UCSD-AML1 (cell line): ENCODE measurements around the gene DPYD.

Experiments
- DNase-seq: peaks from one replicate; lab custom pipeline; 2025; ENCODE audit not compliant: unreplicated experiment; lab: John Stamatoyannopoulos, UW

DPYD gene

GRCh38 chr1:97726386-97726785, 194.4 kb downstream of the DPYD start:
- no peak for DNase-seq

DNA sequence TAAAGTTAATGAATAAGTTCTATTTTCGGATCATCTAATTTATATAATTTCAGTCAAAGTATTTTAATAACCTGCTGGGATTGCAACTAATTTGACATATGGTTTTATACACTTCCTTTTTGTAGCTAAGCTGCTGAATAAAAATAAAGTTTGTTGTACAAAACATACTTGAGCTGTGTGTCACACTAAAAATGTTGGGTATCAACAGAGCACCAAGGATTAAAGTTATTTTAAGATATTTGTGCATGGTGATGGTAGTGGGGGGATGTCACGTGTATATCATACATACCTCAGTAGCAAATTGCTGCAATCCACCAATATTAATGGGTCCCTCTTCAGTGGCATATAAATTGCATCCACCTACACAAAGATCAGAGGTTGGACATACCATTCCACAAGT, 199.6 kb downstream of the DPYD start:
- no peak for DNase-seq

GRCh38 chr1:97712980-97713379, 207.9 kb downstream of the DPYD start:
- DNase-seq, result no peak

DNA sequence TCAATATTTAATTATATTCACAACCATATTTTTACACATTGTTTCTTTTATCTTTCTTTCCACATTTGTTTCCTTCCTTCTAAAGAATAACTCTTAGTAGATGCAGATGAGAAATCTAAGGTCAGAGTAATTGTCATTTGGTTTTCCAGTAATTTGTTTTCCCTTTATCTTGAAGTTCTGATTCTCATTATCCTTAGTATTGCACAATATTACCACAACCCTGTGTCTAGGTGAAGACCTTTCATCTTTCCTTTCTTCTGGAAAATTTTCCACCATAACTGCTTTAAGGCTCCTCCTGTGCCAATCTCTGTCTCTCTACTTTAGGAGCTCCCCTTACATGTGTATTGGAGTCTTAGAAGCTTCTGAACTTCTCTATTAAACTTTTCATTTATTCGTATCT, 209.0 kb downstream of the DPYD start:
- DNase-seq, result no peak

DNA sequence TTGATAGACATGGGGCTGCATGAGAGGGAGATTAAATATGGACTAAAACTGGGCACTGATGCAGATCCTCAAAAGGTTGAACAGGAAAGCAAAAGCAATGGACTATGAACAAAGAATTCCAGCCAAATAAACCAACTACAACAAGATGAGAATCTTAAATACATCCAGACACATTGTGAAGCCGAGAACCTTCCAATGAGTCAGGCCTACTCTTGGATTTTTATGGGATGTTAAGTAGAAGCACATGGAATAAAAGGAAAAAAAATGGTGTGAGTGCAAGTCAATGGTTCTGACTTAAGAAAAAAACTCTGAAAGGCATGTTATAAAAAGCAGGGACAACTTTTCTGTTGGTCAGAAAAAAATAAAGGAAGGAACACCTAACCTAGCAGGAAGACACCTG, 227.2 kb downstream of the DPYD start:
- DNase-seq, result no peak

DNA sequence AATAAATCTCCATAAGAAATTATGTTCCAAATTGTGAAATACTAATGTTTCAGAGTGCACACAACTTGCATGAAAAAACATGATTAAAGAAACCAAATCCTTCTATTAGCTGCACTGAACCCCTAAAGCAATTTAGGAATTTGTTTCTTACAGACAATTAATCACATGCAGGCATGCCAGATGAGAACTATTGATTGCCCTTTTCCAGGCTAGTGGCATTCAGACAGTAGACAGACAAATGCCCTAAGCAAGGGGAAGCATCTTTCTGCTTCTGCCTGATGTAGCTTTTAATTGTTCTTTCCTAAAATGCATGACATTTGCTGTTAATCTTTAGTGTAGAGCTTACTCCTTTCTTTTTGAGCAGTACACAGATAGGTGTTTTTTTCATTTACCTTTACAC, 229.5 kb downstream of the DPYD start:
- no peak for DNase-seq

DNA sequence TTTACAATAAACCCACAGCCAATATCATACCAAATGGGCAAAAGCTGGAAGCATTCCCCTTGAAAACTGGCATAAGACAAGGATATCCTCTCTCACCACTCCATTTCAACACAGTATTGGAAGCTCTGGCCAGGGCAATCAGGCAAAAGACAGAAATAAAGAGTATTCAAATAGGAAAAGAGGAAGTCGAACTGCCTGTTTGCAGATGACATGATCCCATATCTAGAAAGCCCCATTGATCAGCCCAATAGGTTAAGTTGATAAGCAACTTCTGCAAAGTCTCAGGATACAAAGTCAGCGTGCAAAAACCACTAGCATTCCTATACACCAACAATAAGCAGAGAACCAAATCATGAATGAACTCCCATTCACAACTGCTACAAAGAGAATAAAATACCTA, 235.5 kb downstream of the DPYD start:
- no peak for DNase-seq

DNA sequence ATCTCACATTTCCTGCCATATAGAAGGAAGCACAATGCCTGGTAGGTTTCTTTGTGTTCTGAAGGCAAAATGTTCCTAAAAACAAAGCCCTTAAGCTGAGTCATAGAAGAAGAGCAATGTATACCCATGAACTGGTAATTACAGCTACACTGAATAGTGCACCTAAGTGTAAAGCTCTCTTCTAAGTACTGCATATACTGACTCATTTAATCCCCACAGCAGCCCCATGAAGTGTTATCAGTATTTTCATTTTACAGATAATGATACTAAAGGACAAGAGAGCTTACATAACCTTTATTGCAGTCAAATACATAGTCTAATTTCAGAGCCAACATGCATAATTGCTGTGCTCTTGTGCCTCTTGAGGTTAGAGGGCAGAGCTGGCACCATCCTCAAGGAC, 239.9 kb downstream of the DPYD start:
- DNase-seq, result no peak

- no peak for DNase-seq
Observed at GRCh38 chr1:97680470-97680869, 240.4 kb downstream of the DPYD start.

DNA sequence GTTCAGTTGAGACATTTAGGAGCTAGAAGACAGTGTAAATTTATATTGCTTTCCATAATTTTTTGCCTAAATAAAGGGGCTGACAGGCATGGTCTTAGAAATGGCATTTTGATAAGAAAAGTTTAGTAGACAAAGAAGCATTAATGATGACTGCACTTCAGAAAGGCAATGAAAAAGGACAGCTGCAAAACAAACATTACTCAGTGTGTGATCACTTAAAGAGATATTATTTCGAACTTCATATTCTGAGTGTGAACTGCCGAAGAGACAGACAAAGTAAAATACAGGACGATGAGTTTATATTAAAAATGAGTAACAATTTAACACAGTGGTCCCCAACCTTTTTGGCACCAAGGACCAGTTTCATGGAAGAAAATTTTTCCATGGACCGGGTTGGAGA, 243.1 kb downstream of the DPYD start:
- no peak for DNase-seq

DNA sequence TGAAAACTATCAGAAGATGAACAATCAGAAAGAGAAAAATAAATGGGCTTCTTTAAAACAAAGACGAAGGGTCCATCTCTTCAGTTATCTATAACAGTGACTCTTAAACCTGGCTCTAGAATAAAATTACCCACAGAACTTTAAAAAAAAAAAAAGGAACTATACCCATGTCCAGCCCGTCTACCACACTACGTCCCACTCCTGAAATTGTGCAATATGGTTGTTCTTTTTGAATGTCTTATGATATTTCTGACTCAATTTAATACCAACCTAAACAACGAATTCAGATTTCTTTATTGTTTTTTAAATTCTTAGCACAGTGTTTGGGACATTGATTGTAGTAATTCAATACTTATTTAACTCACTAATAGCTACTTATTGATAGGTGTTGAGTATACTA, 246.3 kb downstream of the DPYD start:
- DNase-seq, result no peak

DNA sequence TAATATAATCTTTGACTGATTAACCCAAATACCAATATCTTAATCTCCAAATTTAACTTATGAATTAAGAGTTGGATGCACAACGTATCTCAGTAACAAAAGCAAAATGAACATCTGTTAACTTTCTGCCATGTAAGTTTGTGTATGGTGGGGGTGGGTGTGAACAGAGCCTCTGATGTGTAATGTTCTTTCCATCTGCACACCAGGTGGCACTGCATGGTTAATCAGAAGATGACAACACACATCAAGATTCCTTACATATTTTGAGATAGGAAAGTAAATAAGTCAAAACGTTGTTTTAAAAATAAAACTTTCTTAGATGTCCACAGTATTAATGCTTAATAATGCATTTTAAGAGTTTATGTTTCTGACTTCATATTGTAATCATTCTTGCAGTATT, 251.9 kb downstream of the DPYD start:
- DNase-seq, result no peak

DNA sequence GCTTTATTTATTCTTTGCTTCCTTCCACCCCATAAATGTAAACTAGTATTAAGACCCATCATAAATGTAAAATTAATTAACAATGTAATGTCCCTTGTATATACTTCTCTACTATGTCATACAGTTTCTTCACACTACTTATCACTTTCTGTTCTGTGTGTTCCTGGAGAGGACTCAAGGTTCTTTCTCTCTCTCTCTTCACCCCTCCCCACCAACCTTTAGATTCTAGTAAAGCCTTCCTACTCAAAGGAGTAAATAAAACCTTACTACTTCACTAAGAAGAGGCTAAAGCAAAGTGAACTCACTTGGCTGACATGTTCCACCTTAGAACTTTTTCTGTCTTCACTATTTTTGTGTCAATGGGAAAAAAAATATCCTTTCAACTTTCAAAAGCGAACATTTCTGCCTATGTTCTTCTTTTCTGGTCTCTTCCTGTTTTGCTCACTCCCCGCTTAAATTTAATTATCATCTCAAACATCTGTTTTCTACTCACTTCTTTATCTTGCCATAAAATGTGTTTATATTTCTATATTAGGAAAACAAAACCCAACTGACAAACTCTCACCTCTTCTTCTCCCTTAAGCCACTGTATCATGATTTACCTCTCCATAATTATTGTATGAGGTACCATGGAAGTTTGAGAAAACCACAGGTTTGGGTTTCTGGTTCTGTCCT, 260.3 kb downstream of the DPYD start:
- no peak for DNase-seq

DNA sequence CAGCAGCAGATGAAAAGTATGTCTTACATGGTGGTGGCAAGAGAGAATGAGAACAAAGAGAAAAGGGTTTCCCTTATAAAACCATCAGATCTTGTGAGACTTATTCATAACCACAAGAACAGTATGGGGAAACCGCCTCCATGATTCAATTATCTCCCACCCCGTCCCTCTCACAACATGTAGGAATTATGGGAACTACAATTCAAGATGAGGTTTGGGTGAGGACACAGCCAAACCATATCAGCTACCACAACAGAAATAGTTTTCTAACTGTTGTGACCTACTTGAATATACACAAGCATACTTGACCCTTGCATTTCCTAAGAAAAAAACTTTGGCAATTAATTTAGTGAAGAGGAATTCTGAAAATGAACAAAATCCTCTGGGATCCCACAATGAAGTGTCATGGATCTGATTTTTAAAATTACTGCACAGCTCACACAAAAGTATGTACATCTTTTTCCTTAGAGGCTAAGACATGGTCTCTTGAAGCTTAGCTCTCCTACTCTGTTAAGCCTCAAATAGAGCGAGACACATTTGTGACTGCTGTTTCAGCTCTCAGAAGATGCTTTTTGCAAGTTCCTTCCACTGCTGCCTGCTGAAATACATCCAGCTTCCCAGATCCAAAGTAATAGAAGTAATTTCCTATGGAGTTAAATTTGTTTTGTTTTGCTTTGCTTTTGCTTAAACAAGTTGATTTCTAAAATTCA, 265.8 kb downstream of the DPYD start:
- DNase-seq, result no peak

GRCh38 chr1:97651250-97651649, 269.6 kb downstream of the DPYD start:
- no peak for DNase-seq

DNA sequence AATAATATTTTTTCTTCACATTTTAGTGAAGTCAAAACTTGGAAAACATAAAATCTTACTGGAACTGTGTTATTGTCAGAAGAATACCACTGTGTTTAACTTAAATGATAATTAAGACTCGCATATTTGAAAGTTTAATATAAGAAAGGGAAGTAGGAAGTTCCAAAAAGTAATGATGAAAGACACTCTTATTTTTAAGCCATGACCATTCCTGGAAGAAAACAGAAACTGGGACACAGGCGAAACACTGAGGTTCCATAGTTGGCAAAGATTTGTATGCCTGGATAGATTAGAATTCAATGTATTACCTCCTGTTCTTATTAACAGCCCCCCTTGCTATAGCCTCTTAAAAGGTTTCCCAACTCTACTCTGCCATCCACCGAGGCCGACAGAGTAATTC, 271.2 kb downstream of the DPYD start:
- DNase-seq, result no peak

DNA sequence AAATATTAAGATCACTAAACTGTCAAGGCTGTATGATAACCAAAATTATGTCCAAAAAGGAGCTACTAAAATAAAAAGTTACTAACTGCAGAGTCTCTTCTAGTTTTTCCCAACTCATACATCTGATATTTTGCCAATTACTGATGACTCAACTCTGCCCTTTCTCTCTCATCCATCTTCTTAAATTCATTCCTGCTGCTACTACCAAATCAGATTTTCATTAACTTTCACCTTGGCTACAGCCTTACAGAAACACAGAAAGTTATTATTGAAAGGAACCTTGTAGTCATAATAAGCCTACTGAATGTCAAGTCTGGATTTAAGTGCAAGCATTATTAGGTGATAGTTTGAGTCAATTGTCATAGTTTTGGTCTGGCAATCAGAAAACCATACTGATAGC, 273.1 kb downstream of the DPYD start:
- DNase-seq, result no peak

DNA sequence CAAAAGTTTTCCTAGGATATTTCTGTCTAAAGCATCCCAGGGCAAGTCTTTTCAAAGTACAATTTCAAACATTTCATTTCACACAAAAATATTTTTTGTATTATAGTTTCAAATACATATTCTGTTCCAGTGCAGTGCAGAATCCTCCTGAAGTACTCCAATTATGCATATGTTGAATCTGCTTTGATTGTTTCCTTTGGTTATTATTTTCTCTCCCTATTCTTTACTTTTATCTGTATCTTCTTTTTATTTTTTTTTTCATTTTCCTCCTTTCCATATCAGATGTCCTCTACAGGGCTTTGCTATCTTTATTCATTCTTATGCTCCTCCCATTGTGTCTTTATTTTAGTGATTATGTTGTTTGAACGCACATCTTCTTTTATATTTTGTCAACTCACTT, 274.8 kb downstream of the DPYD start:
- DNase-seq, result no peak

DNA sequence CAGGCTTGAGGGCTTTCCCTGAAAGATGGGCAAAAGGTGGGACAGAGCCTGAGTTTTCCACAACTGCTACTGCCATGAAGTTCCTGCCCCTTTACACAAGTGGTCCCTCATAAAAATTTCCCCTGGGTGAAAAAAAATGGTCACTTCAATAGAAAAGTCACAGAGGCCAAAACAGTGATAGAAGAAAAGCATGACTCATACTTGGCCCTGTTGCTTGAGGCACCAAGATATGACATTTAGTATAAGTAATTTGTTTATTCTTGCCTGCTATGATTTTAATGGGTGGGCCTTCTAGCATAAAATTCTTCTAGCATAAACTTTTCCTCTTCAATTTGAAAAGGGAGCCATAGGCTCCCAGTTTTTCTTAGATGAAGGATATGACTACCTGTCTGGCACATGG, 280.2 kb downstream of the DPYD start:
- DNase-seq, result no peak

DNA sequence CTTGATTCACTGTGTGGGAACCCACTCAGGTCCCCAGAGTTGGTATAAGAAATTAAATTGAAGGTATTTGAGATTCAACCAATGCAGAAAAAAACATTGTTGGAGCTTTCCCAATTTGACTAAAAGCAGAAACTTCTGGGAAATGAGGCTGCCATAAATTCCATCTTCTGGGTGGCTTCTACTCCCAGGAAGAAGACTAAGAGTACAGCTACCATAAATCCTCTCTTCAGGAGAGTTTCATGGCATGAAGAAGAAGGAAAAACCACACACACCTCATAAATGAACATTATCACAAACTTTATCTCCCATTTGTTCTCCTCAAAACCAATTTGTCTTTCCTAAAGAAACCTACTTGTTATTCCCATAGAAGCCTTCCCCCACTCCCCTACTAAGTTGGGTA, 283.9 kb downstream of the DPYD start:
- DNase-seq, result no peak

- DNase-seq, result no peak
Observed at GRCh38 chr1:97634758-97635157, 286.1 kb downstream of the DPYD start.

DNA sequence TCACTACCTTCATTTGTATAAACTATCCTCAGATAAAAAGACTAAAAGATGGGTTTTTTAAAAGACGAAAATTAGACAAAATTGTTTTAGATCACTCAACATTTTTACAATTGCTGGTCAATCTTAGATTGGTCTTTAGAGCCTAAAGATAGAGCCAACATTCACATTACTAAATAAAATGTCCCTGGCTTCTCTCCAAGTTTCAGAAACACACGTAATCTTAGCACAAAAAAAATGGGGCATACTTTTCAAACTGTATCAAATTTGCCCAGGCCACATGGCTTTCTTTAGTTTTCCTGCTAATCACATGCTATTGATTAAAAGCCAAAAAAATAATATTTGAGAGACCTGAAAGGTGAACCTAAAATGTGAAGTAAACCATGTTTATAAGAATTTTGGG, 288.1 kb downstream of the DPYD start:
- DNase-seq, result no peak

DNA sequence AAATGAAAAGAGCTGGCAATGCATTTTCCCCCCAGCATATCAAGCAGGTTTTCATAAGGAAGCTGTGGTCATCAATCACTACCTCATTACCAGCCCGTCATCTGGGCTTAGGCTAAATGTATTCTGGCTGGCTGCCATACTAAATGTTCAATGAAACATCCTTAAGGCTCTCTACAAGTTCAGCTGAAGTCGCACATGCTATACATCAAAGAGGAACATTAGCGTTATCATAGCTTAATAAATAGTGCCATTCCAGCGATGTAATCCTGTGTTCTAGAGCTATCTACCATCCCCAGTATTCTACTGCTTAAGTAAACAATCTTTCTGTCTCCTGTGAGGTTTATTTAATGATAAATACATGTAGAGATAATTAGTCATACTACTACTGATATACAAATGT, 288.8 kb downstream of the DPYD start:
- DNase-seq, result no peak
